Suppressor macrophage treated with lipopolysaccharide for 1 hour (primary cell): ENCODE measurements around the gene OXCT1.
"Not testable (repeated sequence)": the region's sequence is repeated elsewhere in the genome, so short reads cannot be mapped to it uniquely, and the experiment has no call there.

ENCODE experiments used
- DNase-seq, 3 donors: peaks; one replicate each; pipeline ENCODE4 v3.0.0-alpha.2; 2020 to 2022

The OXCT1 gene

GRCh38 chr5:41772056-41772455, 98.2 kb downstream of the OXCT1 start:
- DNase-seq = peak in 1 of 3 donors; percentile 24

- DNase-seq = no peak
Observed at GRCh38 chr5:41770799-41771198, 99.4 kb downstream of the OXCT1 start.

- no peak for DNase-seq
Observed at GRCh38 chr5:41768692-41769091, 101.5 kb downstream of the OXCT1 start.

GRCh38 chr5:41764650-41765049, 105.6 kb downstream of the OXCT1 start:
- DNase-seq = no peak

- DNase-seq = no peak
Observed at GRCh38 chr5:41763574-41763973, 106.7 kb downstream of the OXCT1 start.

GRCh38 chr5:41763081-41763480, 107.1 kb downstream of the OXCT1 start:
- no peak for DNase-seq

GRCh38 chr5:41762426-41762825, 107.8 kb downstream of the OXCT1 start:
- DNase-seq = no peak

- DNase-seq = no peak
Observed at GRCh38 chr5:41761663-41762062, 108.6 kb downstream of the OXCT1 start.

- no peak for DNase-seq
Observed at GRCh38 chr5:41755705-41756104, 114.5 kb downstream of the OXCT1 start.

GRCh38 chr5:41754857-41755256, 115.4 kb downstream of the OXCT1 start:
- DNase-seq = peak; percentile 3 to 21 (median 12)

GRCh38 chr5:41751867-41752266, 118.4 kb downstream of the OXCT1 start:
- no peak for DNase-seq

GRCh38 chr5:41748631-41749030, 121.6 kb downstream of the OXCT1 start:
- DNase-seq = no peak

- no peak for DNase-seq
Observed at GRCh38 chr5:41747708-41748107, 122.5 kb downstream of the OXCT1 start.

GRCh38 chr5:41747301-41747700, 122.9 kb downstream of the OXCT1 start:
- DNase-seq = no peak

GRCh38 chr5:41742608-41743007, 127.6 kb downstream of the OXCT1 start:
- not testable (repeated sequence) for DNase-seq

GRCh38 chr5:41738710-41739354, 131.4 kb downstream of the OXCT1 start:
- no peak for DNase-seq

GRCh38 chr5:41736641-41737040, 133.6 kb downstream of the OXCT1 start:
- no peak for DNase-seq

GRCh38 chr5:41735213-41735612, 135.0 kb downstream of the OXCT1 start:
- DNase-seq = no peak

- DNase-seq = not testable (repeated sequence)
Observed at GRCh38 chr5:41729381-41729780, 140.8 kb downstream of the OXCT1 start.

- no peak for DNase-seq
Observed at GRCh38 chr5:41728281-41728680, 141.9 kb downstream of the OXCT1 start.

GRCh38 chr5:41722359-41722950, 147.8 kb downstream of the OXCT1 start:
- no peak for DNase-seq

GRCh38 chr5:41721516-41721915, 148.7 kb downstream of the OXCT1 start:
- DNase-seq = no peak

GRCh38 chr5:41716382-41716781, 153.8 kb downstream of the OXCT1 start:
- DNase-seq = no peak

GRCh38 chr5:41714446-41714845, 155.8 kb downstream of the OXCT1 start:
- DNase-seq = not testable (repeated sequence)

GRCh38 chr5:41708604-41708940, 161.7 kb downstream of the OXCT1 start:
- DNase-seq = no peak
